ENCODE measurements around the gene ZNF335. TPM values are rescaled to one million over a fixed set of nuclear protein-coding genes. Genes with fewer than 3 reads are reported as not detected.

Gene ZNF335
- total and polyA plus RNA-seq, 2 of the 8 experiments (the other 6 are each of a cell fraction or from before 2014, with no cell fraction given), result 12.4 to 14.6 TPM

DNA sequence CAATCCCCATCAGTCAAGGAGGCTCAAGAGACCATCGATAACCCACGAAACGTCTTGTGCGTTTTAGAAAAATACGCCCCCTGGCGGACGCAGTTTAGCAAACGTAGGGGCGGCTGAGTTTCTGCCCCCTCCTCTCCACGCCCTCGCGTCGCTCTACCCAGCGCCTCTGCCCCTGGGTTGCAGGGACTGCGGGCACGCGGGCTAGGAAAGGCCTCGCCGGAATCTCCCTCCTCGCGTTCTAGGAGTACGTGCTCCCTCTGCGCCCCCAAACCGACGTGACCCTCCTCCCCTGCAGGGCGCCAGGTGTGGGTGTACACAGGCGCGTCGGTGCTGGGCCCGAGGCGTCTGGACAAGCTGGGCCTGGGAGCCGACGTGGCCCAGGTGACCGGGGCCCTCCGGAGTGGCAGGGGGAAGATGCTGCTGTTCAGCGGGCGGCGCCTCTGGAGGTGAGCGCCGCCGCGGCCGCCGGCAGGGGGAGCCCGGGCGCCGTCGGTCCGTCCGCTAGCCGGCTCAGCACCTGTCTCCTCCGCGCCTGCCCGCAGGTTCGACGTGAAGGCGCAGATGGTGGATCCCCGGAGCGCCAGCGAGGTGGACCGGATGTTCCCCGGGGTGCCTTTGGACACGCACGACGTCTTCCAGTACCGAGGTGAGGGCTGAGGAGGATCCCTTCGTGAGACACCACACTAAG, 42.0 kb upstream of the ZNF335 start (continued):
- TF ChIP-seq, protein P1, sequence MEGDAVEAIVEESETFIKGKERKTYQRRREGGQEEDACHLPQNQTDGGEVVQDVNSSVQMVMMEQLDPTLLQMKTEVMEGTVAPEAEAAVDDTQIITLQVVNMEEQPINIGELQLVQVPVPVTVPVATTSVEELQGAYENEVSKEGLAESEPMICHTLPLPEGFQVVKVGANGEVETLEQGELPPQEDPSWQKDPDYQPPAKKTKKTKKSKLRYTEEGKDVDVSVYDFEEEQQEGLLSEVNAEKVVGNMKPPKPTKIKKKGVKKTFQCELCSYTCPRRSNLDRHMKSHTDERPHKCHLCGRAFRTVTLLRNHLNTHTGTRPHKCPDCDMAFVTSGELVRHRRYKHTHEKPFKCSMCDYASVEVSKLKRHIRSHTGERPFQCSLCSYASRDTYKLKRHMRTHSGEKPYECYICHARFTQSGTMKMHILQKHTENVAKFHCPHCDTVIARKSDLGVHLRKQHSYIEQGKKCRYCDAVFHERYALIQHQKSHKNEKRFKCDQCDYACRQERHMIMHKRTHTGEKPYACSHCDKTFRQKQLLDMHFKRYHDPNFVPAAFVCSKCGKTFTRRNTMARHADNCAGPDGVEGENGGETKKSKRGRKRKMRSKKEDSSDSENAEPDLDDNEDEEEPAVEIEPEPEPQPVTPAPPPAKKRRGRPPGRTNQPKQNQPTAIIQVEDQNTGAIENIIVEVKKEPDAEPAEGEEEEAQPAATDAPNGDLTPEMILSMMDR (IDR thresholded peaks at IDR 0.05; ENCODE audit: control extremely low read depth in 1 of 3, insufficient read depth in 1 of 3, low read depth in 1 of 3, low read length in 3 of 3), result peak; percentile 75 to 95 (median 80)
- TF ChIP-seq EP300 (IDR thresholded peaks at IDR 0.05; ENCODE audit: borderline replicate concordance in 1 of 2, low read depth in 2 of 2, low read length in 2 of 2) (peak in 1 of 2 experiments; percentile 49; a peak in 1 of 3 replicates), SIN3A (conservative IDR thresholded peaks at IDR 0.05 in 1 of 2, IDR thresholded peaks at IDR 0.05 in 1 of 2; ENCODE audit: low read depth in 1 of 2, low read length in 2 of 2) (peak in 1 of 2 experiments; percentile 59; a peak in 1 of 4 replicates), TAF7 (optimal IDR thresholded peaks at IDR 0.05; ENCODE audit: borderline replicate concordance, low read depth, low read length) (peak; percentile 40), BCL11A (IDR thresholded peaks at IDR 0.05; ENCODE audit: low read depth in 2 of 2, low read length in 2 of 2) (no peak), NRF1 (IDR thresholded peaks at IDR 0.05; ENCODE audit: low read depth, low read length) (no peak), PHF8 (conservative IDR thresholded peaks at IDR 0.05; ENCODE audit: low read depth, low read length) (peak; percentile 47; the same call in 1 of the 2 replicates), POLR2AphosphoS5 (IDR thresholded peaks at IDR 0.05; ENCODE audit: low read depth, low read length) (no peak), CTBP2 (IDR thresholded peaks at IDR 0.05; ENCODE audit: borderline replicate concordance, insufficient read depth, insufficient read length, low read length) (peak; percentile 47), RFX5 (IDR thresholded peaks at IDR 0.05; ENCODE audit: borderline replicate concordance, low read depth, low read length) (no peak), ASH2L (IDR thresholded peaks at IDR 0.05; ENCODE audit: low read length) (peak; percentile 94), SP1 (IDR thresholded peaks at IDR 0.05; ENCODE audit: low read depth, low read length) (0 out of 2 replicates have a peak, but pooled peaks have one; percentile 16)
- TF ChIP-seq, protein P2, sequence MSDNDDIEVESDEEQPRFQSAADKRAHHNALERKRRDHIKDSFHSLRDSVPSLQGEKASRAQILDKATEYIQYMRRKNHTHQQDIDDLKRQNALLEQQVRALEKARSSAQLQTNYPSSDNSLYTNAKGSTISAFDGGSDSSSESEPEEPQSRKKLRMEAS (IDR thresholded peaks at IDR 0.05), result peak; percentile 93
- TF ChIP-seq, protein P3, sequence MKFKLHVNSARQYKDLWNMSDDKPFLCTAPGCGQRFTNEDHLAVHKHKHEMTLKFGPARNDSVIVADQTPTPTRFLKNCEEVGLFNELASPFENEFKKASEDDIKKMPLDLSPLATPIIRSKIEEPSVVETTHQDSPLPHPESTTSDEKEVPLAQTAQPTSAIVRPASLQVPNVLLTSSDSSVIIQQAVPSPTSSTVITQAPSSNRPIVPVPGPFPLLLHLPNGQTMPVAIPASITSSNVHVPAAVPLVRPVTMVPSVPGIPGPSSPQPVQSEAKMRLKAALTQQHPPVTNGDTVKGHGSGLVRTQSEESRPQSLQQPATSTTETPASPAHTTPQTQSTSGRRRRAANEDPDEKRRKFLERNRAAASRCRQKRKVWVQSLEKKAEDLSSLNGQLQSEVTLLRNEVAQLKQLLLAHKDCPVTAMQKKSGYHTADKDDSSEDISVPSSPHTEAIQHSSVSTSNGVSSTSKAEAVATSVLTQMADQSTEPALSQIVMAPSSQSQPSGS (IDR thresholded peaks at IDR 0.05; ENCODE audit: low read length), result no peak
- TF ChIP-seq, protein P4, sequence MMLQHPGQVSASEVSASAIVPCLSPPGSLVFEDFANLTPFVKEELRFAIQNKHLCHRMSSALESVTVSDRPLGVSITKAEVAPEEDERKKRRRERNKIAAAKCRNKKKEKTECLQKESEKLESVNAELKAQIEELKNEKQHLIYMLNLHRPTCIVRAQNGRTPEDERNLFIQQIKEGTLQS (IDR thresholded peaks at IDR 0.05; ENCODE audit: insufficient read depth, low read depth, low read length), result no peak

Data from H1 (cell line).